Measurements from ENCODE around the gene CYP11A1.
"Not testable (repeated sequence)": the region's sequence is repeated elsewhere in the genome, so short reads cannot be mapped to it uniquely, and the experiment has no call there.

The CYP11A1 gene

DNA sequence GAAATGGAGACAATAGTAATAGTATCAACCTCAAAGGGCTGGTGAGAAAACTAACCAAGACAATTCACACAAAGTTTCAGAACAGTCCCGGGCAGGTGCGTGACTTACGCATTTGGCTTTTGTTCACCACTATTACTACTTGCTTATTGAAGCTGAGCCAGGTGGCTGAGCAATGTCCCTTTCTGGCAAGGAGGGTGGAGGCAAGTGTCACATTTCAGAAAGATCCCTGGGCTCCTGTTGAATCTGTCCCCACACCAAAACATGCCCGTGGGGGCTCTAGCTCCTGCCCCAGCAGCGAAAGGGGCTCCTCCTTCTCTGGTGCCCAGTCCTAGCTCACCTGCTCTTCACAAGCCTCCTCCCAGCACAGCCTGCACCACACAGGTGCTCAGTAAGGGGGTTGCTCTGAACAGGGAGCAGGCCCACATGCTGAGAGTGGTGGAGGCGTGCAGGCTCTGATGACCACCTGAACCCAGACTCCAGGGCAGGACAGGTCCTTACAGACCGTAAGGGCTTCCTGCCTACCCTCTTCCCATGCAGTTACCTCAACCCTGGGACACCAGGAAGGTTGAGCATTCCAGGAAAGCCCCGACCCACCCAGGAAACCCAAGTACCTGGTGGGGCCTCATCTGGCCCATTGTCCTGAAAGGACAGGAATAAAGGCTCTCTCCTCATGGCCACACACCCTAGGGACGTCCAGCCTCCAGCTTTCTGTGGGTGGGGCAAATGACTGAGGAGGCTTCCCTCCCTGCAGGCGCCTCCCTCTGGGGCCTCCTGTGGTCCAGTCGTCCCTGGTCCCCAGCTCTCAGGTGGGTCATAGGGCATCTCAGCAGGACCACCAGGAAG is 33.7 kb upstream of the CYP11A1 start:
- no peak for DNase-seq (ENCODE audit: low read depth in 2 of 2)

DNA sequence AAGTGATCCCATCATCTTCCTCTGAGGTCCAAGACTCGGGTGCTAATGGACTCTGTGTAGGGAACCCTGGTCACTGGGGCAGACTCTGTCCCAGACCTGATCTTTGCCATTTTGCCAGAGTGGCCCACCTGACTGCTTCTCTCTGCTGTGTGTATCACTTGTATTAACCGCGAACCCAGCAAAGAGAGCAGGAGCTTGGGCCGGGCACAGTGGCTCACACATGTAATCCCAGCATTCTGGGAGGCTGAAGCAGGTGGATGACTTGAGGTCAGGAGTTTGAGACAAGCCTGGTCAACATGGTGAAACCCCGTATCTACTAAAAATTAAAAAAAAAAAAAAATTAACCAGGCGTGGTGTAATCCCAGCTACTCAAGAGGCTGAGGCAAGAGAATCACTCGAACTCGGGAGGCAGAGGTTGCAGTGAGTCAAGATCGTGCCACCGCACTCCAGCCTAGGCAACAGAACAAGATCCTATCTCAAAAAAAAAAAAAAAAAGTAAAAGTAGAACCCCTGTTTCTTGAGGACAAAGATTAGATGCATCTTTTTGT is 32.9 kb upstream of the CYP11A1 start:
- no peak for DNase-seq (ENCODE audit: low read depth in 2 of 2)

DNA sequence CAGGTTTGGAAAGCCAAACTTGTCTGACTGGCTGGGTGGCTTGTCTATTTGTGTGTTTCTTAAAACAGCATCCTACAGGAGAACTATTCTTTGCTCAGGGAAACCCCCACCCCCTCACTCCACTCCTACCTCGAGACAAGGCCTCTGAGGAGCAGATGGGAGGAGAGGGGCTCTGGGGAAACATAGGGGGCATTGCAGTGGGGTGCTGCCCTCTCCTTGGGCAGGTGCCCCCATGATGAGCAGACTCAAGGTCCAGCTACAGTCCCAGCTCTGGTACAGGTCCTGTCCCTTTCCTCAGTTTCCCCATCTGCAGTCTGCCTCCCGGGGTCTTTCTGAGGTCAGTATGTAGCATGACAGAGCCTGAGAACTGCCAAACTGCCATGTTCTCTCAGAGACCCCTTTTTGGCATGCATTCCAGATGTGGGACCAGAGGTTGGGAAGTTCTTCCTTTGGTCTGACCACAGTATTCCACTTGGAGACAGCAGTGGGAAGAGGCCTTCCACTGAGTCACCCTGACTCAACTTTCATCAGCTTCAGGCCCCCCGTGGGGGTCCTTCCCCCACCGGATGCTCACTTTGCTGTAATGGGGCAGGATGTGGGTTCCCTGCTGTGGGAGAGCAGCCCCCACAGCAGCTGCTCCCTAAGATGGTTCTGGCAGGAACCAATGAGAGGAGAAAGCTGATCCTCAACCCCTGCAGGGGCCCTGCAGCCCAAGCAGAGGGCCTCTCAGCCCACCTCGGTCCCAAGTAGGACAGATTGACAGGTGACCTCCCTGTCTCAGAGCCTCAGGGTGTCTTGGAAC is 32.3 kb upstream of the CYP11A1 start:
- DNase-seq (ENCODE audit: low read depth in 2 of 2), result no peak

DNA sequence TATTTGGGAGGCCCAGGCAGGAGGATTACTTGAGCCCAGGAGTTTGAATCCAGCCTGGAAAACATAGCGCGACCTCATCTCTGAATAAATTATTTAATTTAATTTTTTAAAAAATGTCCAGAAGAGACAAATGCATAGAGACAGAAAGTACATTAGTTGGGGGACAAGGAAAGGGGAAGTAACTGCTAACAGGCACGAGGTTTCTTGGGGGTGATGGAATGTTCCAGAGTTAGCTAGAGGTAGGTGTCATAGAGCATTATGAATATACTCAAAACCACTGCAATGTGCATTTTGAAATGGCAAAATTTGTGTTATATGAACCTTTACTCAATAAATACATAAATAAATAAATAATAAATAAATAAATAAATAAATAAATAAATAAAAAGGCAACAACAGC is 31.7 kb upstream of the CYP11A1 start:
- DNase-seq (ENCODE audit: low read depth in 2 of 2), result no peak

- no peak for DNase-seq (ENCODE audit: low read depth in 2 of 2)
Observed at GRCh38 chr15:74398183-74398582, 30.7 kb upstream of the CYP11A1 start.

DNA sequence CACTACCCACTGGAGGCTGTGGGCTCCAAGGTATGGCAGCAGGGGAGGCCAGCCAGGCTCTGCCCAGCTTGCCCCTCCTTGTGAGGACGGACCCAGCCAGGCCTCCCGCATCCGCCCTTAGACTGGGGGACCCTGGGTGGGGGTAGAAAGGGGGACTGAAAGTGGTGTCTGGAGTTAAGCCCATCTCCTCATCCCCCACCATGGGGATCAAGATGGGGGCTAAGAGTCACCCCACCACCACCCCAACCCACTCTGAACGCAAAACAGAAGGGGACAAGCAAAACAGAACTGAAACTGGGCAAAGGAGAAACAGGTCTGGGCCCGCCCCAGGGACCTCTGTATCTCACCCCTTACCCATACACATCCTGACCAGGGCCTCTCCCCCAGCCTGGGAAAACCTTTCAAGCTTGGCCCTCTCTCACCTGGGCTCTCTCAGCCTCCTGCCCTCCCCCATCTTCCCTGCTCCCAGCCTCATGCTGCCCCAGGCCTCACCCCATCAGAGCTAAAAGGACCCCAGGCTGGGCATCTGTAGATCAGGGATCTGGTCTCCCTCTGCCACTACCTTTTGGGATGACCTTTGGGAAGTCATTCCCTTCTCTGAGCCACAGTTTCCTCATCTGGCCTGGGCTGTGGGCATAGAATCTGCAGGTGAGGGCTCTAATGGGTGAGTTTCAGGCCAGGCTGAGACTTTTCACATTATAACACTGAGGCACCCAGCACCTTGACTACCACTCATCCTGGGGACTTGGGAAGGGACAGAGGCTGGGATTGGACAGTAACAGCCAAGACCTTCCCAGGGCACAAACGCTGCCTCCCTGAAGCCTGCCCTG is 30.0 kb upstream of the CYP11A1 start:
- no peak for DNase-seq (ENCODE audit: low read depth in 2 of 2)

DNA sequence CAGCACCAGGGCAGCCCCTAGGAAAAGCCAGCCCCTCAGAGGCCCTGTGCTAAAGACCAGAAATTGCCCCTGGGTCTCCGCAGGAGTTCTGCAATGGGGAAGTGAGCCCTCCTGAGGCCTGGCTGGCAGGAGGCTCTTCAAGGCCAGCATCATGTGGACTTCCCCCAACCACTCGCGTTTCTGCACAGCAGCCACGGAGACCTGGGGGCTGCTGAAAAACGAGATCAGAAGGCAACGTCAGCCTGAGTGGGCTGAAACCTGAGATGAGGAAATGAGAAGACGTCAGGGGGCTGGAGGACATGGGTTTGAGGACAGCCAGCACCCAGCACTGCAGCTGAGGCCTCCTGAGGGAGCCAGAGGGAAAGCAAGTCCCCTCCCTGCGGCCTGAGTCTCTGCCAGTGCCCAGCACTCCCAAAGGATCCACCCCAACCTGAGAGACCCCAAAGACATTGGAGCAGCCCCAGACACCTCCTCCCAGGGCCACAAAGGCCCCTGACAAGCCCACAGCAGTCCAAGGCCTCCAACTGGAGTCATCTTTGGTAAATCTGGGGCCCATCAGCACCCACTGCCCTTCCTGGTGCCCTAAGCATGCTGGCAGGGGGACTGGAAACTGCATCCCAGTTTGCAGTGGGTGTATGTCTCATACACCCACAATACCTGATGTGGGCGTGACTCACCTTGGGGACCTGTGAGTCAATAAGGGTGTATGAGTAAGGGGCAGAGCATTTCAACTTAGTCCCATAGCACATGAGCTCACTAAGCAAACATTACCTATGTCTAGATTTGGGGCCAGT is 29.2 kb upstream of the CYP11A1 start:
- DNase-seq (ENCODE audit: low read depth in 2 of 2), result peak in 1 of 2 donors; percentile 50

GRCh38 chr15:74396146-74396438 is 28.6 kb upstream of the CYP11A1 start:
- no peak for DNase-seq (ENCODE audit: low read depth in 2 of 2)

DNA sequence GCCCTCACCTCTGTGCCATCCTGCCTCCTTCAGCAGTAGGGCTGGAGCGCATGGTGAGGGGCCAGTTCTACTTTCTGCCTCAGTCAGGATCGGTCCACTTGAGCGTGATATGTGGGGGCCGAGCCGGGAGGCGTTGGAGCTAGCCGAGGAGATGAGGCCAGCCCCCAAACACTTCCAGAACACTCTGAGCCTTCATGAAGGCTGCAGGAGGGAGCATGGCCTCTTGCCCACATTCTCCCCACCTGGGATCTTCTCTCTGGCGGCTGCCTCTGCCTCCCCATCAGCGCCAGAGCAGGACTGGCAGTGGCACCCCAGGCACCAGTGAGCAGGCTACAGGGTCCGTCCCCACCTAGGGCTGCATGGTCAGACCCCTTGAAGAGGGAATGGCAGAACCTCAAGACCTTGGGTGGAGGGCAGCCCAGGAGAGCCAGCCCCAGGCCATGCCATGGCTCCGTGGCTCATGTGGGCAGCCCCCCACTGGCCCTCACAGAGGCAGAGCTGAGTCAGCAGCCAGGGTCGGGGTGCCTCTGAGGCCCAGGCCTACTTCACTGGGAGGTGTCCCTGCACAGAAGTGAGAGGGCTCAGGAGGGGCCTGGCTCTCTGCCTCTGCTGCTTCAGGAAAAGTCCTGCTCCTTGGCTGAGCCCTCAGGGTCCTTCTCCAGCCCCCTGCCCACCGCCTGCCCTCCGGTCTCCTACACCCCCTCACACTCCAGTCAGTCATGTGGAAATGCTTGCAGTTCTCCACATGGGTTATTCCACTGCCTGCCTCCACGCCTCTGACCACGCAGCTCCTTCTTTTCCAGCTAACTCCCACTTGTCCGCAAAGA is 28.1 kb upstream of the CYP11A1 start:
- no peak for DNase-seq (ENCODE audit: low read depth in 2 of 2)

DNA sequence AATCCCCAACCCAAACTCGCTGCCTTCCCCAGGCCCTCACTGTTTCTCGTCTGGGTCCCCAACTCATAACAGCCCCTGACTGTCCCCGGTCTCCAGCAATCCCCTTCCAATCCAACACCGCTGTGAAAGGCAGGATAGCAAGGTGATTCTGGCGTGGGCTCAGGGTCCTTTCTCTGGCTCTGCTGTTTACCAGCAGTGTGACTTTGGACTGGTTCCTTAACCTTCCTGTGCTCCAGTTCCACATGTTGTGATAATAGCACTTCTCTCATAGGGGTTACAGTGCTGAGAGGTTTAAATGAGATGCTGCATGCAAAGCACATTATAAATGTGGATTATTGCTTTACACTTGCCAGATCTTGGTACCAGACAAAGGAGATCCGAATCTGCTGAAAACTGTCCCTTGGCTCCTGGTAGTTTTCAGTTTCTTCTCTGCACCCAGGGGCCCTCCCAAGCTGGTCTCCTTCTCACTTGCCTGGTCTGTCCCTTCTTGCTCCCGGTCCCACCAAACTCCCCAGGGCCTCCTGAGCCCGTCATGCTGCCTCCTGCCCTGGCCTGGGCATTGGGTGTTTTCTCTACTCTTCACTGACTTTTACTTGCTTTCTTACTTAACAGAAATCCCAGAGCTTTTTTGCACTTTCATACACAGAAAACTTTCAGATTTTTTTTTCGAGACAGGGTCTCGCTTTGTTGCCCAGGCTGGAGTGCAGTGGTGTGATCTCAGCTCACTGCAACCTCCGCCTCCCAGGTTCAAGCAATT is 26.8 kb upstream of the CYP11A1 start:
- no peak for DNase-seq (ENCODE audit: low read depth in 2 of 2)

GRCh38 chr15:74393423-74393822 is 26.0 kb upstream of the CYP11A1 start:
- DNase-seq (ENCODE audit: low read depth in 2 of 2), result no peak

DNA sequence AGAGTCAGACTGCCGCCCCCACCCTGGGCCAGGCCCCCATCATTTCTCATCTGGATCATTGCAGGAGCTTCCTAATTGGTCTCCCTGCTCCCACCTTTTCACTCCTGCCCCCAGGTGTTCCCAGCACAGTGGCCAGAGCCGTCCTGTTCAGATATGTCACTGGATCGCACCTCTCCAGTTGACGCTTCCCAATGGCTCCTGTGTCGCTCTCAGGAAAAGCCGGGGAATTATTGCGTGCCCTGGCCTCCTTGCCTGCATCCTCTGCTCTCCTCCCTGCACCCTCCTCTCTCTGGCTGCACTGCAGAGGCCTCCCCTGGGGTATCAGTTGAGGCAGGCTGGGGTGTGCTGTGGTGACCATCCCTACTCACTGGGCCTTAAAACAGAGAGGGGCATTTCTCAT is 25.5 kb upstream of the CYP11A1 start:
- DNase-seq (ENCODE audit: low read depth in 2 of 2), result no peak

DNA sequence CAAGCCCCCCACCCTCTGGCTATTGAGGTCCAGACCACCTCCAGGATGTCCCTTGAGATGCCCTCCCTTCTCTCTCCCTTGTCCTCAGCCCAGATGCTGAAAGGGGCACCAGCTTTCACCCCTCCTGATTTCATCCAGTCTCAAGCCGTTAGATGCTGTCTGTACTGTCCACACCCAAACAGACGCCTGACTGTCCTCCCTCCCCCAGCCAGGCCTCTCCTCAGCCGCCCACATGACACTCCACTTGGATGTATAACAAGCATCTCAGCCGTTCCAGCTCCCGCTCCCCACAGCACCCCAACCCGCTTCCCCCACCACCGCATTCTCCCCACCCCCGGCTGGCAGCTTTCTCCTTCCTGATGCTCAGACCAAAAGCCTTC is 25.0 kb upstream of the CYP11A1 start:
- no peak for DNase-seq (ENCODE audit: low read depth in 2 of 2)

DNA sequence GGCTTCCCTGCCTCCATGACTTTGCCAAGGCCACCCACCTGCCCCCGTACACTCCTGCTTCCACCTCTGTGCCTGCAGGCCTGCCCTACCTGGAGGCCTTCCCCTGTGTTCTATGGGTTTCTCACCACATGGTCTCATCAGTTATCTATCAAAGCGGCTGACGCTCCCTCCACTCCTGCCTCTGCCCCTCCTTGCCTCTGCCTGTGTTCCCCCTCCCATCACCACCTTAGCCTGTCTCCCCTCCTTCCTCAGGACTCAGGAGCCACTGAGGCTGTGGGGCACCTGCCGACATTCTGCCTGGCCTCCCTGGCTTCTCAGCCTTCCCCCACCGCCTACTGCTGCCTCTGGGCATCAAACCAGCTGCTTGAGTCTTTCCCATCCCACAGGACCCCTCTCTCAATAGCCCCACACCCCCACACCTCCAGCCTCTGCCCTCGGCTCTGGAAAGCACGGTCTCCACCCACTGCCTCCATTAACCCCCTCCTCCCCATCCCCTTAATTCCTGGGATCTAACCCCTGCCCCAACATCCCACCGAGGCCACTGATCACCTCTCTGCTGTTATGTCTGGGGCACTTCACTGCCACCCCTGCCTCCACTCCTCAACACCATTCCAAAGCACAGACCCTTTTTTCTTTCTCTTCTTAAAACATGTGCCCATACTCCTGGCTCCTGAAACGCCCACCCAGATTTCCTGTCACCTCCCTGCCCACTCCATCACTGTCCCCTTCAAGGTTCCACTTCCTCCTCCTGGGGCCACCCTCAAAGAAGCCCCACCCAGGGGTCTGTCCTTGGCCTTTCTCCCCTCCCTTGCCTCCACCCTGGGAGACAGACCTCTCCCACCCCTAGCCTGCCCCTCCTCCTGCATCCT is 24.4 kb upstream of the CYP11A1 start:
- no peak for DNase-seq (ENCODE audit: low read depth in 2 of 2)

DNA sequence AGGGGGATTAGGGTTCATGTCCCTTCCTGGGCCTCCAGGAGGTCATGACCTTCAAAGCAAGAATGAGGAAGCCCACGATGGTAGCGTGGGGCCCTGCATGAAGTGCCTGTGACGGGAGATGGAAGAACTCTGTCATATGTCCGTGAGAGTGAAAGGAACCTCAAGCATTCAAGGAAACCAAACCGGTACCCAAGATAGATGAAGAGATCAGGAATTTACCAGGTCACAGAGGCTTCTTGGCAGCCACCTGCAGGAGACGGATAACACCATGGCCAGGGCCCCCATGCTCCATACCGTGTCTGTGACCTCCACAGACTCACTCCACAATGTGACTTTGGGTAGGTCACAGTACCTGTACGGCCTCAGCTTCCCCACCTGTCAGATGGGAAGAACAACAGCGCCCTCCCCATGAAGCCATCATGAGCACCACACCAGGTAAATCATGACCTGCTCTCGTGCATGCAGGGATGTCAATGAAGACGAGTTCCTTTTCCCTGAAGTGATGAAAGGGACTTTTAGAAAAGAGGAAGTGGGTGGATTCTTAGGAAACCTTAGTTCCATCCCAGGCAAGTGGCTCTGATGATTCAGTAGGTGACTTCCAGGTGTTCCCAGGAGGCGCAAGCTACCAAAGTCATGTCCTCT is 23.3 kb upstream of the CYP11A1 start:
- no peak for DNase-seq (ENCODE audit: low read depth in 2 of 2)

GRCh38 chr15:74390049-74390646 is 22.7 kb upstream of the CYP11A1 start:
- DNase-seq (ENCODE audit: low read depth in 2 of 2), result not testable (repeated sequence)

GRCh38 chr15:74389241-74390048 is 22.0 kb upstream of the CYP11A1 start:
- DNase-seq (ENCODE audit: low read depth in 2 of 2), result no peak
